Activated naive CD4-positive, alpha-beta T cell treated with anti-CD3 and anti-CD28 coated beads, Interleukin-2, amount 50 U/mL, for 72 hours (primary cell): ENCODE measurements around the gene IFITM1. TPM values are rescaled to one million over a fixed set of nuclear protein-coding genes. Genes with fewer than 3 reads are reported as not detected.
"Not testable (repeated sequence)": the region's sequence is repeated elsewhere in the genome, so short reads cannot be mapped to it uniquely, and the experiment has no call there.

Experiments used
- ATAC-seq, 2 donors: fragments of 150-1000 bp; cut with Tn5 transposase; 2 replicates each; pipeline ENCODE4 v1.10.0; 2021; ENCODE audit warnings: mild to moderate bottlenecking in 2 of 2, moderate library complexity in 2 of 2
- DNase-seq, 2 donors: peaks; one replicate each; pipeline ENCODE4 v3.0.0; 2021 to 2022; ENCODE audit warnings: low spot score in 2 of 2
- H3K27ac Mint-ChIP-seq, 2 donors: one replicate each; pipeline ENCODE4 v1.8.0; 2022; ENCODE audit warnings: mild to moderate bottlenecking in 2 of 2, mixed read lengths in 2 of 2
- H3K36me3 Mint-ChIP-seq, 2 donors: one replicate each; pipeline ENCODE4 v1.8.0; 2022; ENCODE audit warnings: mixed read lengths in 2 of 2
- H3K9me3 Mint-ChIP-seq, 2 donors: one replicate each; pipeline ENCODE4 v1.8.0; 2022; ENCODE audit warnings: mixed read lengths in 2 of 2
- total RNA-seq, 2 donors: library from RNA; stranded (reverse); gene quantifications; one replicate each; pipeline ENCODE4 v1.2.3, GENCODE V29; 2022

IFITM1 gene
- total RNA-seq, 2 donors from 2014 or later = 91.3 to 436 TPM

- peak in 1 of 2 donors; percentile 0 for ATAC-seq
- DNase-seq = no peak
- Mint-ChIP-seq H3K36me3 (no peaks in the 10 kb centered on the region), H3K9me3 (no peaks in the 10 kb centered on the region), H3K27ac (peak overlapping the region; percentile 94 to 99)
Measured at GRCh38 chr11:326592-326841, 12.7 kb downstream of the IFITM1 start.

GRCh38 chr11:326842-327580 is 13.2 kb downstream of the IFITM1 start:
- H3K9me3 Mint-ChIP-seq = no peaks in the 10 kb centered on the region
- peak overlapping the region; percentile 94 to 99 for H3K27ac Mint-ChIP-seq
- ATAC-seq = peak; percentile 45 to 72
- peak; percentile 56 to 81 for DNase-seq
- H3K36me3 Mint-ChIP-seq = no peaks in the 10 kb centered on the region

- Mint-ChIP-seq H3K9me3 (no peaks in the 10 kb centered on the region), H3K36me3 (peaks cover 0 to 2% of the 10 kb centered on the region in 2 donors), H3K27ac (peak overlapping the region; percentile 90 to 94)
- no peak for DNase-seq
- no peak for ATAC-seq
Measured at GRCh38 chr11:327581-327923, 13.7 kb downstream of the IFITM1 start.

- no peak overlapping the region for H3K27ac Mint-ChIP-seq
- H3K9me3 Mint-ChIP-seq = no peaks in the 10 kb centered on the region
- ATAC-seq = no peak
- peaks cover 0 to 7% of the 10 kb centered on the region in 2 donors for H3K36me3 Mint-ChIP-seq
- no peak for DNase-seq
Measured at GRCh38 chr11:328012-328411, 14.2 kb downstream of the IFITM1 start.

- peak overlapping the region; percentile 22 to 62 for H3K27ac Mint-ChIP-seq
- not testable (repeated sequence) for DNase-seq, H3K9me3 Mint-ChIP-seq, ATAC-seq
- H3K36me3 Mint-ChIP-seq = peaks cover 0 to 10% of the 10 kb centered on the region in 2 donors
Measured at GRCh38 chr11:328516-329100, 14.8 kb downstream of the IFITM1 start.

- no peaks in the 10 kb centered on the region for H3K9me3 Mint-ChIP-seq
Measured at GRCh38 chr11:329886-330253, 16.0 kb downstream of the IFITM1 start.

GRCh38 chr11:330307-330693 is 16.5 kb downstream of the IFITM1 start:
- peaks cover 0 to 10% of the 10 kb centered on the region in 2 donors for H3K36me3 Mint-ChIP-seq
- H3K27ac Mint-ChIP-seq = peak overlapping the region in 1 of 2 donors; percentile 62
- DNase-seq (no peak), ATAC-seq (no peak)
- no peaks in the 10 kb centered on the region for H3K9me3 Mint-ChIP-seq

More at GRCh38 chr11:329886-330253, 16.0 kb downstream of the IFITM1 start:
- DNase-seq (no peak), ATAC-seq (peak in 1 of 2 donors; percentile 1)
- peaks cover 0 to 10% of the 10 kb centered on the region in 2 donors for H3K36me3 Mint-ChIP-seq
- H3K27ac Mint-ChIP-seq = peak overlapping the region; percentile 62 to 77

GRCh38 chr11:330694-331357 is 17.0 kb downstream of the IFITM1 start:
- peaks cover 0 to 10% of the 10 kb centered on the region in 2 donors for H3K36me3 Mint-ChIP-seq
- no peaks in the 10 kb centered on the region for H3K9me3 Mint-ChIP-seq
- peak overlapping the region in 1 of 2 donors; percentile 81 for H3K27ac Mint-ChIP-seq
- peak in 1 of 2 donors; percentile 81 for DNase-seq
- ATAC-seq = peak in 1 of 2 donors; percentile 53

- H3K9me3 Mint-ChIP-seq = no peaks in the 10 kb centered on the region
- H3K27ac Mint-ChIP-seq = peak overlapping the region in 1 of 2 donors; percentile 81
- DNase-seq (no peak), ATAC-seq (peak in 1 of 2 donors; percentile 44)
- H3K36me3 Mint-ChIP-seq = peaks cover 0 to 10% of the 10 kb centered on the region in 2 donors
Measured at GRCh38 chr11:331358-332060, 17.7 kb downstream of the IFITM1 start.

GRCh38 chr11:332651-333480 is 19.0 kb downstream of the IFITM1 start:
- Mint-ChIP-seq H3K36me3 (peaks cover 0 to 10% of the 10 kb centered on the region in 2 donors), H3K9me3 (no peaks in the 10 kb centered on the region), H3K27ac (no peak overlapping the region)
- no peak for DNase-seq
- no peak for ATAC-seq

GRCh38 chr11:333616-334263 is 19.9 kb downstream of the IFITM1 start:
- H3K36me3 Mint-ChIP-seq = peaks cover 0 to 10% of the 10 kb centered on the region in 2 donors
- DNase-seq, ATAC-seq, H3K27ac Mint-ChIP-seq, H3K9me3 Mint-ChIP-seq: not testable (repeated sequence)

- no peak for ATAC-seq
- no peak for DNase-seq
- no peaks in the 10 kb centered on the region for H3K9me3 Mint-ChIP-seq
- H3K36me3 Mint-ChIP-seq = peaks cover 0 to 10% of the 10 kb centered on the region in 2 donors
- H3K27ac Mint-ChIP-seq = no peak overlapping the region
Measured at GRCh38 chr11:334264-334994, 20.6 kb downstream of the IFITM1 start.

GRCh38 chr11:335779-336658 is 22.2 kb downstream of the IFITM1 start:
- no peak for ATAC-seq
- H3K36me3 Mint-ChIP-seq = peaks cover 0 to 10% of the 10 kb centered on the region in 2 donors
- H3K27ac Mint-ChIP-seq = peak overlapping the region in 1 of 2 donors; percentile 52
- no peaks in the 10 kb centered on the region for H3K9me3 Mint-ChIP-seq
- no peak for DNase-seq

- no peaks in the 10 kb centered on the region for H3K9me3 Mint-ChIP-seq
- H3K36me3 Mint-ChIP-seq = peaks cover 0 to 10% of the 10 kb centered on the region in 2 donors
- peak overlapping the region in 1 of 2 donors; percentile 52 for H3K27ac Mint-ChIP-seq
- ATAC-seq (no peak), DNase-seq (no peak)
Measured at GRCh38 chr11:336659-337198, 22.9 kb downstream of the IFITM1 start.
